ENCODE measurements around the gene ATP10A. TPM values are rescaled to one million over a fixed set of nuclear protein-coding genes. Genes with fewer than 3 reads are reported as not detected.
A peak's percentile ranks its signal among the peaks of the same experiment; 100 is the strongest.

The ATP10A gene
- total and polyA plus RNA-seq, 11 donors: 0.53 to 3.3 (median 1.0) TPM

DNA sequence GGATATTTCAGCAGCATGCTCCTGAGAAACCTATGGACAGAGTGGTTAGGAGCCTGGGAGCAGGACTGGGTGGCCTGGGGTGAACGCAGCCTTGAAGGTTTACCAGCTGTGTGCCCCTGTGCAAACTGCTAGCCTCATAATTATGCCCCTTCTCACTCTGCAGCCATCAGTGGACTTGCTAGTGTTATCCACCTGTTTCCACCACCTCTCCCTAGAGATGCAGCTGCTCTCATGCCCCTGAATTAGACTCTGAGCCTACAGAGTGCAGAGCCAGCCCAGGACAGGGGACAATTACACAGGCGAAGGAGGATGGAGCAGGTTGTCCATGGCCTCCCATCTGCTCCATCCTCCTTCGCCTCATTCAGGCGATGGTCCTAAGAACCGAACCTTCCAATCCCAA lies 175.9 kb downstream of the ATP10A start:
- no peak for ATAC-seq
- peaks cover 0 to 4% (median 0%) of the 10 kb centered on the region in 12 donors for H3K9me3 ChIP-seq
- TF ChIP-seq CTCF (IDR thresholded peaks at IDR 0.05) (no peak), POLR2A (IDR thresholded peaks at IDR 0.05) (no peak)
- H3K4me3 ChIP-seq: no peak overlapping the region
- no peak overlapping the region for H3K27ac ChIP-seq
- intact Hi-C loops (cut with DNase I): loop anchor here in 2 of 10 donors (10.0 kb wide), 2 partner anchors 122 to 152 kb away; no protein-coding TSS in a partner anchor
- H3K4me1 ChIP-seq: peaks cover 0 to 32% (median 12%) of the 10 kb centered on the region in 12 donors
- WGBS, 4 donors: 92 to 94% (median 93%) methylated on average over 5 of the region's 5 CpGs
- no peak for DNase-seq
- H3K36me3 ChIP-seq: no peaks in the 10 kb centered on the region
- no peaks in the 10 kb centered on the region for H3K27me3 ChIP-seq

GRCh38 chr15:25686780-25687179 lies 176.3 kb downstream of the ATP10A start:
- DNase-seq (no peak), ATAC-seq (no peak)
- no peaks in the 10 kb centered on the region for H3K27me3 ChIP-seq
- TF ChIP-seq CTCF (IDR thresholded peaks at IDR 0.05) (no peak), POLR2A (IDR thresholded peaks at IDR 0.05) (no peak)
- no peaks in the 10 kb centered on the region for H3K36me3 ChIP-seq
- H3K9me3 ChIP-seq: peaks cover 0 to 4% (median 0%) of the 10 kb centered on the region in 12 donors
- H3K4me1 ChIP-seq: peaks cover 0 to 35% (median 12%) of the 10 kb centered on the region in 12 donors
- H3K27ac ChIP-seq: no peak overlapping the region
- no peak overlapping the region for H3K4me3 ChIP-seq
- intact Hi-C loops (cut with DNase I): loop anchor here in 2 of 10 donors (10.0 kb wide), 2 partner anchors 122 to 152 kb away; no protein-coding TSS in a partner anchor
- WGBS, 4 donors: 74 to 82% methylated on average over 3 to 6 of the region's 6 CpGs; no CpG with 5 or more reads in 2 of the 4 donors

DNA sequence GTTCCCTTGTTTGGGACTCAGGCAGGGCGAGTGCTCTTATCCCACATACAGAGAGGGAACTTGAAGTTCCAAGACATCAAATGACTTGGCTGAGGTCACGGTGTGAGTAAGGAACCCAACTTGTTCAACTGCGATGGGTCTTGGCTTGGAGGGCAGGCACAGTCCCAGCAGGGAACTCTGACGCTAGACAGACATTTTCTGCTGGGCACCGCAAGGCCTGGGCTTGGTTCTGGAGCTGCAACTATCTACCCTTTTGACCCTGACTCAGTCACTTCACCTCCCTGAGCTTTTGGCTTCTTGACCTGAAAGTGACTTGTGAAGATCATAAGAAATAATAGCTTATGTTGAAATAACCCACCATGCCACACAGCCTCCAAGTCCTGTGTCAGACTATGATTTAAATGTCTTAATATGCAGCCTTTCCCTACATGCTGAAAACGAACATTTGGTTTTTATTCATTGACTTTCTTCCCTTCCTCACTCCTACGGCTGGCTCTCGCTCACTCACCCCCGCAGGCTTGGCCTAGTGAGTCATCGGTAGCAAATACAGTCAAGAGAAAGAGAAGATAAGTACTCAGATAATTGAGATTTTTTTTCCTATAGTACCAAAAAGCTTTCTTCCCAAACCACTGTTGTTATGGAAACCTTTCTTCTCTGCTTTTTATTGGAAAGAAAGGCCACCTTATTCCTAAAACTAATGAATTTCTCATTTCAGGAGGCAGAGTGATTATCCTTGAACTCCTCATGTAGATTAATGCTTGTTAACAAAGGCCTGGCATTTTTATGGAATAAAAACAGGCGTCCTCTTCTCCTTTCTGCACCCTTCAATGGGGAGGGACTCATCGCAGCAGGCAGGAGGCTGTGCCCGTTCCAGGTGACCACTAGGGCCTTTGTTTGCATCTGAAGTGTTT lies 178.4 kb downstream of the ATP10A start:
- Histone ChIP-seq H3K27me3 (no peaks in the 10 kb centered on the region), H3K9me3 (peaks cover 0 to 4% (median 0%) of the 10 kb centered on the region in 12 donors), H3K4me3 (no peak overlapping the region), H3K4me1 (peaks cover 0 to 35% (median 12%) of the 10 kb centered on the region in 12 donors), H3K27ac (peak overlapping the region in 4 of 12 donors; percentile 26 to 55 (median 38)), H3K36me3 (no peaks in the 10 kb centered on the region)
- DNase-seq: peak in 1 of 5 donors; percentile 58
- TF ChIP-seq CTCF (IDR thresholded peaks at IDR 0.05) (no peak), POLR2A (IDR thresholded peaks at IDR 0.05) (no peak)
- WGBS, 4 donors: 76 to 83% (median 79%) methylated on average over 13 of the region's 13 CpGs
- ATAC-seq: peak; percentile 16 to 77 (median 58)
- intact Hi-C loops (cut with DNase I): loop anchor here in 2 of 10 donors (10.0 kb wide), 2 partner anchors 120 to 150 kb away; no protein-coding TSS in a partner anchor

- WGBS, 4 donors: 64 to 73% (median 68%) methylated on average over 3 of the region's 3 CpGs
- TF ChIP-seq CTCF (IDR thresholded peaks at IDR 0.05) (peak in 1 of 12 donors; percentile 16), POLR2A (IDR thresholded peaks at IDR 0.05) (no peak)
- H3K27me3 ChIP-seq: no peaks in the 10 kb centered on the region
- H3K9me3 ChIP-seq: peaks cover 0 to 4% (median 0%) of the 10 kb centered on the region in 12 donors
- H3K4me1 ChIP-seq: peaks cover 0 to 35% (median 12%) of the 10 kb centered on the region in 12 donors
- DNase-seq: no peak
- H3K36me3 ChIP-seq: no peaks in the 10 kb centered on the region
- intact Hi-C loops (cut with DNase I): loop anchor here in 3 of 10 donors (2.0 to 10.0 kb wide), 3 partner anchors 115 to 149 kb away; no protein-coding TSS in a partner anchor
- H3K4me3 ChIP-seq: no peak overlapping the region
- peak overlapping the region in 4 of 12 donors; percentile 10 to 55 (median 39) for H3K27ac ChIP-seq
- peak in 1 of 4 donors; percentile 3 for ATAC-seq
Measured at GRCh38 chr15:25683911-25684310, 179.2 kb downstream of the ATP10A start.

Measured in heart left ventricle (tissue), 16 donors.